HCT116 (cell line): ENCODE data around the gene IFNA13.
A peak's percentile ranks its signal among the peaks of the same experiment; 100 is the strongest.

Source experiments
- EGR1 ChIP-seq: IDR thresholded peaks from 2 replicates; pipeline ENCODE4 v1.6.1; 2012; ENCODE audit warnings: low read depth
- MAX ChIP-seq: IDR thresholded peaks from 2 replicates; pipeline ENCODE4 v1.6.1; 2012
- POLR2A ChIP-seq: IDR thresholded peaks from 2 replicates; pipeline ENCODE4 v1.7.0; 2011; ENCODE audit warnings: borderline replicate concordance; ENCODE audit not compliant: insufficient read depth, insufficient read length; ENCODE audit errors: extremely low read depth
- TF ChIP-seq, protein P1 (sequence below), 3 experiments: fragments of 200-600 bp in 1 of 3; sonication (generic) in 1 of 3; IDR thresholded peaks in 2 of 3; conservative IDR thresholded peaks in 1 of 3; 2 replicates each; pipeline ENCODE4 v1.5.1; 2012 to 2017; ENCODE audit warnings: low read depth in 2 of 3, low read length in 2 of 3, antibody characterized with exemption in 1 of 3, borderline replicate concordance in 1 of 3, control low read depth in 1 of 3, mild to moderate bottlenecking in 1 of 3, mixed read lengths in 1 of 3, mixed run types in 1 of 3, moderate library complexity in 1 of 3; ENCODE audit not compliant: insufficient read depth in 1 of 3

GRCh38 chr9:21413151-21413550 lies 45.3 kb upstream of the IFNA13 start:
- TF ChIP-seq MAX (no peak), POLR2A (no peak), EGR1 (no peak)
- TF ChIP-seq, protein P1, sequence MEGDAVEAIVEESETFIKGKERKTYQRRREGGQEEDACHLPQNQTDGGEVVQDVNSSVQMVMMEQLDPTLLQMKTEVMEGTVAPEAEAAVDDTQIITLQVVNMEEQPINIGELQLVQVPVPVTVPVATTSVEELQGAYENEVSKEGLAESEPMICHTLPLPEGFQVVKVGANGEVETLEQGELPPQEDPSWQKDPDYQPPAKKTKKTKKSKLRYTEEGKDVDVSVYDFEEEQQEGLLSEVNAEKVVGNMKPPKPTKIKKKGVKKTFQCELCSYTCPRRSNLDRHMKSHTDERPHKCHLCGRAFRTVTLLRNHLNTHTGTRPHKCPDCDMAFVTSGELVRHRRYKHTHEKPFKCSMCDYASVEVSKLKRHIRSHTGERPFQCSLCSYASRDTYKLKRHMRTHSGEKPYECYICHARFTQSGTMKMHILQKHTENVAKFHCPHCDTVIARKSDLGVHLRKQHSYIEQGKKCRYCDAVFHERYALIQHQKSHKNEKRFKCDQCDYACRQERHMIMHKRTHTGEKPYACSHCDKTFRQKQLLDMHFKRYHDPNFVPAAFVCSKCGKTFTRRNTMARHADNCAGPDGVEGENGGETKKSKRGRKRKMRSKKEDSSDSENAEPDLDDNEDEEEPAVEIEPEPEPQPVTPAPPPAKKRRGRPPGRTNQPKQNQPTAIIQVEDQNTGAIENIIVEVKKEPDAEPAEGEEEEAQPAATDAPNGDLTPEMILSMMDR (IDR thresholded peaks at IDR 0.05 in 2 of 3, conservative IDR thresholded peaks at IDR 0.05 in 1 of 3; ENCODE audit: borderline replicate concordance in 1 of 3, insufficient read depth in 1 of 3, low read depth in 2 of 3, low read length in 2 of 3): 0 out of 6 replicates have a peak, but pooled peaks of 1 of the 3 experiments have one; percentile 7
